NCI-H2196 (cell line): ENCODE data around the gene ALK.

Source experiments
- DNase-seq: peaks from one replicate; lab custom pipeline; 2025; ENCODE audit not compliant: unreplicated experiment; lab: John Stamatoyannopoulos, UW

The ALK gene

GRCh38 chr2:29218071-29218470, 703.3 kb downstream of the ALK start:
- no peak for DNase-seq

DNA sequence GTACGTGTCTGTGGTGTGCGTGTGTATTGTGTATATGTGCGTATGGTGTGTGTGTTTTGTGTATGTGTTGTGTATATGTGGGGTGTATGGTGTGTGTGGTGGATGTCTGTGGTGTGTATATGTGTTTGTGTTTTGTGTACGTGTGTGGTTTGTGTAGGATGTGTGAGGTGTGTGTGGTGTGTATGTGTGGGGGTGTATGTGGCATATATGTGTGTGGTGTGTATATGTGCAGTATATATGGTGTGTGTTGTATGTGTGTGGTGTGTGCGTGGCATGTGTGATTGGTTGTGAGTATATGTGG, 704.8 kb downstream of the ALK start:
- DNase-seq = no peak

- no peak for DNase-seq
These were observed 705.4 kb downstream of the ALK start for GRCh38 chr2:29215739-29216608.

- DNase-seq = no peak
These were observed 706.3 kb downstream of the ALK start for GRCh38 chr2:29215073-29215472.

GRCh38 chr2:29213888-29214291, 707.5 kb downstream of the ALK start:
- DNase-seq = no peak

GRCh38 chr2:29212009-29212408, 709.4 kb downstream of the ALK start:
- DNase-seq = no peak

GRCh38 chr2:29209551-29209950, 711.8 kb downstream of the ALK start:
- no peak for DNase-seq

GRCh38 chr2:29207352-29208148, 713.8 kb downstream of the ALK start:
- no peak for DNase-seq

- no peak for DNase-seq
These were observed 714.4 kb downstream of the ALK start for GRCh38 chr2:29206941-29207340.

- no peak for DNase-seq
These were observed 718.4 kb downstream of the ALK start for GRCh38 chr2:29202819-29203495.

DNA sequence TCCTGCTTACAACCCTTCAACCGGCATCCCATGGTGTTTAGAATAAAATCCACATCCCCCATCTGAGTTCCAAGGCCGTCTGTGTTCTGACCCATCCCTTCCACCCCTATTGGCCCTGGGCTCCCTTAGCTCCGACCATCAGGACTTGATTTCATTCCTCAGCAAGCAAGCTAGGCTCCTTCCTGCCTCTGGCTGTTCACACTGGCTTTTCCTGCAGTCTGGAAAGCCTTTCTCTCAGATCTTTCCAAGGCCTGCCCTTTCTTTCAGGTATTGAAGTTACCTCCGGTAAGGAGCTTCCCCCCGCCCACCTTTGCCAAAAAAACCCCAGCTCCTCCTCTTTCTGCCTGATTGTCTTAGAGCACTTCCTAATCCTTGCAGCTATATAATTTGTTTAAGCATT, 719.4 kb downstream of the ALK start:
- no peak for DNase-seq

GRCh38 chr2:29196792-29197788, 724.3 kb downstream of the ALK start:
- DNase-seq = peak; percentile 60

- DNase-seq = no peak
These were observed 725.6 kb downstream of the ALK start for GRCh38 chr2:29195796-29196195.

DNA sequence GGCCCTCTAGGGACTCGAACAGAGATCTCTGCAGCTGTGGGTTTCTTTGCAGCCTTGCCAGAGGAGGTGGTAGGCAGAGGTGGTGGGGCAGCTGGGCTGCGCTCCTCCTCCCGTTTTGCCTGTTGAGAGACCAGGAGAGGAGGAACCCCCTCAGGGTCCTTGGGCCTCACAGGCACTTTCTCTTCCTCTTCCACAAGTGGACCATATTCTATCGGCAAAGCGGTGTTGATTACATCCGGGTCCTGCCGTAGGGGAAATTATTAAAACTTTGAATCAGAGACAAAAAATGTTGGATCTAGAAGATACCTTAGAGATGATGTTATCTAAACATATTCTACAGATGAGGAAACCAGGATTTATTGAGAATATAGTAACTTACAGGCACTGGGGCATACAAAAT, 727.7 kb downstream of the ALK start:
- DNase-seq = no peak

DNA sequence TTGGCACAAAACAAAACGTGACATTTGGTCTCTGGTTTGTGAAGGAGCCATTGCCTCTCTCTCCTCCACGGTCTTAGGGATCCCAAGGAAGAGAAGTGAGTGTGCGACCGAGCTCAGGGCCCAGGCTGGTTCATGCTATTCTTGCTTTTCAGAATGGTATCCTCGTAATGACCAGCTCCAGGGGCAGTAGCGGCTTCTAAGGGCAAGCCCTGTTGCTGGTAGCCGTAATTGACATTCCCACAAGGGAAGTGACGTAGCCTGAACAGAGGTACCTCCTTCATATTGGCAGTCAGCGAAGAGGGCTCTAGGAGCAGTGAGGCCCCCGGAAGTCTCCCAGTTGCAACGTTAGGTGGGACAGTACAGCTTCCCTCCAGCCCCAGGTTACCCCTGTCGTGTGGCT, 728.3 kb downstream of the ALK start:
- DNase-seq = no peak

DNA sequence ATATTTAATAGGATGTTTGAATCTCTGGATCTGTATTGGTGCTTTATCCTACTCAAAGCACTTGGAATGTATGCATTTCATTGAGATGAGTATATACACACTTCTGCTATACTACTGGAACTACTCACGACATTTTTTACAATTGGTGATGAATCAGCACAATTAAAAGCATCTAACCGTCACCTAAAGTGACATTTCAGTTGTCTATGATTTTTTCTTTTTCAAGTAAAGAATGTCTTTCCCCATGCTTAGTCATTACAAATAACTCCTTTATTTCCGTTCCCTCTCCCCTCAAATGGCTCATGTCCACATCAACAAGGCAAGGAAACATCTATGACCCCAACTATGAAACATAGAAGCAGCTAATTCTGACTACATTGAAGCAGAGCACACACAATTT, 728.9 kb downstream of the ALK start:
- no peak for DNase-seq

- no peak for DNase-seq
These were observed 729.6 kb downstream of the ALK start for GRCh38 chr2:29191817-29192216.

GRCh38 chr2:29189052-29189451, 732.3 kb downstream of the ALK start:
- DNase-seq = no peak

DNA sequence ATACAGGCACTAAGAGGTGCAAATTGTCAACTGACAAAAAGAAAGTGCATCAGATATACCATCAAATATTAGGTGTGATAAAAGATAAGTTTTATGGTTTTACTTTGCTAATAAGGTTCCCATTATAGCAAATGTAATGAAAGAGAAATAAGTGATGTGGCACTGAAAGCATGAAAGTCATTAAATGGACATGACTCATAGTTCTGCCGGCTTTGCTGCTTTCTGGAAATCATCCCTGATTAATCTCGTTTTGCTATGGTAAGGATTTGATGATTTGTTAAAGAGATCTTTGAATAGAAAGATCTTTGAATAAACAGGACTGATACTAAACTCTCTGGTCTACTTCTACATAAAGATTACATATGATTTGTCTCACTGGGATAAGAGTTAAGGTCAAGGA, 733.5 kb downstream of the ALK start:
- no peak for DNase-seq

- DNase-seq = no peak
These were observed 734.6 kb downstream of the ALK start for GRCh38 chr2:29186817-29187216.

DNA sequence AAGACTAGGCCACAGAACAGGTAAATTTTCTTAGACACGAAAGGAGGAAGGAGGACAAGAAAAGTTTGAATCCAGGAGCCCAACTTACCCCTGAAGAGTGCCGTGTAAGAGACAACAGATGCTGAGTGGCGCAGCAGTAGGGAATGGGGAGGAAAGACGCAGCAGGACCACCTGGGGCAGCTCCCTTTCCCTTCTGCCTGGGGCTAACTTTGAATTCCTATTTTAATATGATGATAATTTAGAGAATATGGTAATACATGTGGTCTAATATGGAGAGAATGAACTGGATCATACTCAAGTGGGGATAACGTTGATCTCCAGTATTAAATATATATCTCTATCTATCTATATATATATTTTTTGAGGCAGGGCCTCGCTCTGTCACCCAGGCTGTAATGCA, 736.9 kb downstream of the ALK start:
- DNase-seq = no peak
